ENCODE data around the gene HEMGN. TPM values are rescaled to one million over a fixed set of nuclear protein-coding genes. Genes with fewer than 3 reads are reported as not detected.

Gene HEMGN
- total RNA-seq, 1 donor from 2014 or later = not detected

GRCh38 chr9:97900103-97900737, 37.8 kb downstream of the HEMGN start:
- no peak for DNase-seq (ENCODE audit: low read depth in 2 of 2)

DNA sequence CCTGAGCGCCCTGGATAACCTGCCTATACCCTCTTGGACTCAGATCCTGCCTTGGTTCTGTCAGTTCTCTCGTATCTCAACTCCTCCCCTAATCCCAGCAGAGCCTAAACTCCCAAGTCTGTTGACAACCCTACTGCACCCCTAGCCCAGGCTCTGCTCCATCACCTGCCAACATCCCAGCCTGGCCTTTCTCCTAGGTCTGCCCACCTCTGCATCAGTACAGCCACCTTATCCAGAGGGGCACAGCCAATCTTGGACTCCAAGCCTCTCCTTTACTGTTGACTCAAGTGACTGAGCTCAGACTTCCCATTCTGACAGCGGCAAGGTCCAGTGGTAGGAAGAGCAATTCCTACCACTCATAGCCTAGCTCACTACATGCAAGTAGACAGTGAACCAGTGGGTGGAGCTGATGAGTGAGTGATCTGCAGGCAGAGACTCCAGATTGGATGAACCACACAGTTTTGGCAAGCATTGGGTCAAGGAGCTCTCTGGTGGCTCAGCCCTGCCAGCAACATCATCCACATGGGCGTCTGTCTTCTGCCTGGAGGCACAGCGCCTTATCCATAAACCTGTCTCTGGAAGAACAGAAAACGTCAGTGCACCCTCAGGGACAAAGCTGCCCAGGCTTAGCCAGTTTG, 42.2 kb downstream of the HEMGN start:
- peak; percentile 9 to 26 for DNase-seq (ENCODE audit: low read depth in 2 of 2)

GRCh38 chr9:97895211-97895610, 42.8 kb downstream of the HEMGN start:
- no peak for DNase-seq (ENCODE audit: low read depth in 2 of 2)

DNA sequence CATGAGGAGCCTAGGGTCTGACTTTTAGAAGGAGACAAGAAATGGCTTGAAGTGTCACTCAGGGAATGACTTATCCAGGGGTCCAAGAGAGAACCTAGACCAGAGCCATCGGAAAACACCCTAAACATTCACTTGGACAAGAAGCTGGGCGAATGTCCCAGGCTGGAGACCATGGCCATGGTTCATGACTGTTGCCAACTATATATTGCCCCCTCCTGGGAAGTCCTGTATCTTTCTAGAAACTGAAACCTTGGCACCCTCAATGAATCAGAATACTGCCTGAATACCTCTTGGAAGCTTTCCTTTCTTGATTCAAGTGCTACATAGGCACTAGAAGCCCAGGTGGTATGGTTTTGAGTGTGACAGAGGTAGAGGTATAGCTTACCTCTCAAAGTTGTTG, 45.6 kb downstream of the HEMGN start:
- no peak for DNase-seq (ENCODE audit: low read depth in 2 of 2)

DNA sequence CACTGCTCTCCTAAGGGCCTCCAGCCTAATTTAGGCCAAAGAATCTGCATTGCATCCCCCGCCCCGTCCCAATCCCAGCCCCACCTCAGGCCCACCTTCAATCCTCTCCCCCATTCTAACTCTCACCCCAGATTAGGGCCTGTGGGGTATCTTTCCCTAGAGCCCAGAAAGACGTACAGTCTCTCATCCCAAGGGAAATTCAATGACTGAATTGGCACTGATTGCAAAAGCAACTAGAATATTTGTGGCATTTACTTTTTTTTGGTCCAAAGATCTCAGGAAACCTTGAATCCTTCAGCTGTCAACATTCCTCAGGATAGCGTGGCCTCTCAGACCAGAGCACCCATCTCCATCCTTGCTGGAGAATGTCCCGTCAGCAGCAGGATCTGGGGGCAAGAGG, 46.2 kb downstream of the HEMGN start:
- no peak for DNase-seq (ENCODE audit: low read depth in 2 of 2)

DNA sequence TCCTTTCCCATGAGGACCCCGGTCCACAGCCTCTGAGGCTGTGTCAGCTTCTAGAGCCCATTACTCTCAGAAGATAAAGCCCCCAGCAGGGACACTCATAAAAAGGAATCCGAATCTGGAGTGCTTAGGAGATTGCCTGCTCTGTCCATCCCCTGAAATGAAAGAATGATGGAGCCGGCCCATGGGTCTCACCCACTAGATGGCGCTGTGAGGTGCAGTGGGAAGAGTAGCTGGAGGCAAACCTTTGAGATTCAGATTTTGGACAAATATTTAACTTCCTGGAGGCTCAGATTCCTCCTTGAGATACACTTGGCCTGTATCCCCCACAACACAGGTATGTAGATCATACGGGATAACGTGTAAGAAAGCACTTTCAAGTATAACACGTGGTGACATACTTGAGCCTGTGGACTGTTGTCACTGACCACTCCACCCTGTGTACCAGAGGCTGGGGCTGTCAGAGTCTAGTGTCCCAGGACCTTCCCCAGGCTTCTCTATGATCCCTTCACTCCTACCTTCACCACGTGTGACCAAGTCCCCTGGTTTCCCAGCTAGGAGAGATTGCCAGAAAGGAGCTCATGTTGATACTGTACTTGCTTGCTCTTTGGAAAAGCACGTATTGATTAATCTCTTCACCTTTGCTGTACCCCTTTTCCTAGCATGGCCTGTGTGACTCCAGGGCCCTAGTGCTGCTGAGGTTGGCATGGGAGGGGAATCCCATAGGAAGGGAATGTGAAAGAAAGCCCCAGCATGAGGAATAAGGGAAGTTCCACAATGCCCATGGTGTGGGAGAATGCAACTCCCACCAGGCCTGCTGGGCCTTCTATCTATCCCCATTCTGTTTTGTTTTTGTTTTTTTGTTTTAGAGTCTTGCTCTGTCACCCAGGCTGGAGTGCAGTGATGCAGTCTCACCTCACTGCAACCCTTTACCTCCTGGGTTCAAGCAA, 47.8 kb downstream of the HEMGN start:
- DNase-seq (ENCODE audit: low read depth in 2 of 2) = peak; percentile 30 to 33

DNA sequence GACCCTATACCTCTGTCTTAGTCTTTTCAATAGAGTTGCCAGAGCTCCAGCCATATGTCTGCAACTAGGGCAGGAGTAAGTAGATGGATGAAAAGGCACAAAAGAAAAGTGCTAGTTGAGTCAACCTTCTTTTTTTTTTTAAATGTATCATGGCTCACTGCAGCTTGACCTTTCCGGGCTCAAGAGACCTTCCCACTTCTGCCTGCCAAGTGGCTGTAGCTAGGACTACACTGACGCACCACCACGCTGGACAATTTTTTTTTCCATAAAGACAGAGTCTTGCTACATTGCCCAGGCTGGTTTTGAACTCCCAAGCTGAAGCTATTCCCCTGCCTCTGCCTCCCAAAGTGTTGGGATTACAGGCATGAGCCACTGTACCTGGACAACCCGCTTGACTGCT, 57.6 kb downstream of the HEMGN start:
- DNase-seq (ENCODE audit: low read depth in 2 of 2) = peak; percentile 18 to 43

Other genes with a start within 250 kb of the HEMGN start
- gene XPA, start 240.8 kb downstream of the HEMGN start, total RNA-seq = 7.4 and 10.7 TPM in 2 replicates
- not detected in 2 replicates for gene FOXE1, start 84.9 kb downstream of the HEMGN start, total RNA-seq
- gene TRMO, start 15.7 kb downstream of the HEMGN start, total RNA-seq = 10.2 and 19.2 TPM in 2 replicates
- gene ANP32B, start 45.2 kb upstream of the HEMGN start, total RNA-seq = 5.0 and 6.3 TPM in 2 replicates
- gene NANS, start 118.6 kb upstream of the HEMGN start, total RNA-seq = 63.6 and 73.8 TPM in 2 replicates
- 0.40 and 1.3 TPM in 2 replicates for gene TRIM14, start 181.1 kb upstream of the HEMGN start, total RNA-seq

Measured in lung microvascular endothelial cell (primary cell).